Measurements from ENCODE around the gene SLC45A1. TPM values are rescaled to one million over a fixed set of nuclear protein-coding genes. Genes with fewer than 3 reads are reported as not detected.

Gene SLC45A1
- total RNA-seq, 1 donor from 2014 or later = 6.1 TPM

DNA sequence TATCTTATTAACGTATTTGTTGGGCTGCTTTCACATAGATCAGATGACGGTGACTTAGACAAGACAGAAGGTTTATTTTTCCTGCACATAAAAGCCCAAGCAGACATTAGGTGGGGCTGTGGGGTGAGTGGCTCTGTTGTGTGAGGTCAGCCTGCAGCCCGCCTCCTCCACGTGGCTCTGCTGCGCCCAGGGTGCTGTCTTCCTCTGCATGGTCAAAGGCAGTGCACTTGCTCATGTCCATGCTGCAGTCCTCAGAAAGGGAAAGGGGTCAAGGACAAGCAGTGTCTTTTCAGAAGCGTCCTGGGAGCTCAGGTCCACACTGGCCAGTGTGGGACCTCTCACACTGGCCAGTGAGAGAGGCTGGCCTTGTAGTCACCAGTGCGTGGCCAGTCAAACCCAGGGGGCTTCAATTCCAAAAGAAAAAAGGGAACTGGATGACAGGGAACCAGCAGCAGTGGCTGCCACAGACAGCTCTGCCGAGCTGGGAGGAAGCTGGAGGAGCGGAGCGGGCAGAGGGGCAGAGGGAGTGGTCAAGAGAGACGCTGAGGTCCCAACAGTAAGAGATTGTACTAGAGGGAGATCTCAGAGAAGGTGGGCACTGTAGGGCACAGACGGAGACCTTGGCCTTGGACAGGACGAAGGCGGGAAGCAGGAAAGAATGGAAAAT lies 35.9 kb upstream of the SLC45A1 start:
- no peaks in the 10 kb centered on the region for H3K36me3 Mint-ChIP-seq (ENCODE audit: unreplicated experiment)
- H3K4me3 Mint-ChIP-seq (ENCODE audit: unreplicated experiment) = no peak overlapping the region
- TF ChIP-seq, protein P1, sequence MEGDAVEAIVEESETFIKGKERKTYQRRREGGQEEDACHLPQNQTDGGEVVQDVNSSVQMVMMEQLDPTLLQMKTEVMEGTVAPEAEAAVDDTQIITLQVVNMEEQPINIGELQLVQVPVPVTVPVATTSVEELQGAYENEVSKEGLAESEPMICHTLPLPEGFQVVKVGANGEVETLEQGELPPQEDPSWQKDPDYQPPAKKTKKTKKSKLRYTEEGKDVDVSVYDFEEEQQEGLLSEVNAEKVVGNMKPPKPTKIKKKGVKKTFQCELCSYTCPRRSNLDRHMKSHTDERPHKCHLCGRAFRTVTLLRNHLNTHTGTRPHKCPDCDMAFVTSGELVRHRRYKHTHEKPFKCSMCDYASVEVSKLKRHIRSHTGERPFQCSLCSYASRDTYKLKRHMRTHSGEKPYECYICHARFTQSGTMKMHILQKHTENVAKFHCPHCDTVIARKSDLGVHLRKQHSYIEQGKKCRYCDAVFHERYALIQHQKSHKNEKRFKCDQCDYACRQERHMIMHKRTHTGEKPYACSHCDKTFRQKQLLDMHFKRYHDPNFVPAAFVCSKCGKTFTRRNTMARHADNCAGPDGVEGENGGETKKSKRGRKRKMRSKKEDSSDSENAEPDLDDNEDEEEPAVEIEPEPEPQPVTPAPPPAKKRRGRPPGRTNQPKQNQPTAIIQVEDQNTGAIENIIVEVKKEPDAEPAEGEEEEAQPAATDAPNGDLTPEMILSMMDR (IDR thresholded peaks at IDR 0.05; ENCODE audit: partially characterized antibody, unreplicated experiment) = no peak
- no peak for DNase-seq
- no peaks in the 10 kb centered on the region for H3K27me3 Mint-ChIP-seq (ENCODE audit: unreplicated experiment)
- H3K9me3 Mint-ChIP-seq (ENCODE audit: unreplicated experiment) = no peaks in the 10 kb centered on the region
- no peaks in the 10 kb centered on the region for H3K4me1 Mint-ChIP-seq (ENCODE audit: low read depth, unreplicated experiment)
- H3K27ac Mint-ChIP-seq (ENCODE audit: unreplicated experiment) = no peak overlapping the region

DNA sequence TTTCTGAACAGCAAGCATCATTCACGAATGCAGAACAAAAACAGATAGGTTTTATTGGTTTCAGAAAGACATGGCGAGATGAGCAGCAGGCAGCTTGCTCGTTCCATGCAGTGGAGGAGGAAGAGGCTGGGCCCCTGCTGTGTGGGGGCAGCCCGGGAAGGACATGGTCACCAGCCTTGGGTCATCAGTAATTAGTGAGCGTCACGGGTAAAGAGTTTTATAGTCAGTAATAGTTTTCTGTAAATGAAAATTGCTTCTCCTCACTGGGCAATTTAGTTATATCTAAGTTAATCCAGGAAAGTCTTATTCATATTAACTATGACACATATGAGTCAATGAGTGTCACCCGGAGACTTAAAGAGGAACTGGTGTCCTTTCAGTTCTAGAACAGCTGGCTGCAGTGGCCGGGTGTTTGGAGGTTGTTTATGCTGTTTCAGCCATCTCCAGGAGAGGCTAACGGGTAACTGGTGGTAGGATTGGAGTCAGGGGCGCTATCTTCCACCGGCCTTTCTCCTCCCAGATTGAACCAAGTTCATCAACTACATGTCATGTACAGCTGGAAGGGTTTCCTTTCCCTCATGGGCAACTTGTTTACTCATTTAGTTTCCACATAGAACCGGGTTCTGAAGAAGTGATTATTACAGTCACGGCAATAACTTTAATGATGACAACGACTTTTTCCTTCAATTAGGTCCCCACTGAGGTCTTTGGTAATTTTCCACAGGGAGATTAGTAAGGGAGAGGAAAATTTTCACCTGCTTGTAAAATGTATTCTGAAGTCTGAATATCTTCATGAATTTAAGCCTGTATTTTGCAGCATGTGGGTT lies 34.6 kb upstream of the SLC45A1 start:
- H3K27ac Mint-ChIP-seq (ENCODE audit: unreplicated experiment) = no peak overlapping the region
- no peaks in the 10 kb centered on the region for H3K4me1 Mint-ChIP-seq (ENCODE audit: low read depth, unreplicated experiment)
- DNase-seq = no peak
- no peak overlapping the region for H3K4me3 Mint-ChIP-seq (ENCODE audit: unreplicated experiment)
- no peaks in the 10 kb centered on the region for H3K36me3 Mint-ChIP-seq (ENCODE audit: unreplicated experiment)
- no peaks in the 10 kb centered on the region for H3K27me3 Mint-ChIP-seq (ENCODE audit: unreplicated experiment)
- no peaks in the 10 kb centered on the region for H3K9me3 Mint-ChIP-seq (ENCODE audit: unreplicated experiment)
- TF ChIP-seq, protein P1 (IDR thresholded peaks at IDR 0.05; ENCODE audit: partially characterized antibody, unreplicated experiment) = no peak

DNA sequence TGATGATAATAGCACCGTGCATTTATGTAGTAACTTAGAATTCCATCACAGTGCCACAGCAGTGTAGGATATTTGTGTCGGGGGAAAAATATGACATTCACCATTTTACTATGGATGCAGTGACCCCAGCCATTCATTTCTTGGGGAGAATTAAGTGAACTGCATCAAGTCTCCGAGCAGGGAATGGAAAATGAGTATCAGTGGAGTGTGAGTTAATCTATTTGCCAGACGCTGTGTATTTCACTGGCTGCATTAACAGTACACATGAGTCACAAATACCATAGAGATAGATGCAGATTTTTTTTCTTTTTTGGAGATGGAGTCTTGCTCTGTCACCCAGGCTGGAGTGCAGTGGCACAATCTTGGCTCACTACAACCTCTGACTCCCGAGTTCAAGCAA lies 33.8 kb upstream of the SLC45A1 start:
- Mint-ChIP-seq H3K27me3 (ENCODE audit: unreplicated experiment) (no peaks in the 10 kb centered on the region), H3K4me1 (ENCODE audit: low read depth, unreplicated experiment) (no peaks in the 10 kb centered on the region), H3K9me3 (ENCODE audit: unreplicated experiment) (no peaks in the 10 kb centered on the region), H3K36me3 (ENCODE audit: unreplicated experiment) (no peaks in the 10 kb centered on the region), H3K4me3 (ENCODE audit: unreplicated experiment) (no peak overlapping the region), H3K27ac (ENCODE audit: unreplicated experiment) (no peak overlapping the region)
- DNase-seq = no peak
- TF ChIP-seq, protein P1 (IDR thresholded peaks at IDR 0.05; ENCODE audit: partially characterized antibody, unreplicated experiment) = no peak

DNA sequence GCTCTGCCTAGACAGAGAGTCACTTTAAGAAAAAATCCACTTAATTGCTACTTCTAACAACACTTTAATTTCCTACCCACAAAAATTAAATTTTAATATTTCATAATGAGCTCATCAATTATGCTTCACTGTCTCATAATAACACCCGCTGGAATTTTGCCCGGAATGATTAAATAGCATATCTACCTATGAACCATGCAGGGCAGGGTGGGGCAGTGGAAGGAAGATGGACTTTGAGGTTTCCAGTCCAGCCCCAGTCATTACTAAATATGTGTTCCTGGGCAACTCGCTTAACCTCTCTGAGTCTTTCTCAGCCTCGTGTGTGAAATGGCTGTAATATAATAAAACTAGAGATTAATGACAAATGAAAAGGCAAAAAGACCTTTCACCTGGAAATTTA lies 32.8 kb upstream of the SLC45A1 start:
- Mint-ChIP-seq H3K4me1 (ENCODE audit: low read depth, unreplicated experiment) (no peaks in the 10 kb centered on the region), H3K27me3 (ENCODE audit: unreplicated experiment) (no peaks in the 10 kb centered on the region), H3K27ac (ENCODE audit: unreplicated experiment) (no peak overlapping the region), H3K36me3 (ENCODE audit: unreplicated experiment) (no peaks in the 10 kb centered on the region), H3K9me3 (ENCODE audit: unreplicated experiment) (no peaks in the 10 kb centered on the region), H3K4me3 (ENCODE audit: unreplicated experiment) (no peak overlapping the region)
- TF ChIP-seq, protein P1 (IDR thresholded peaks at IDR 0.05; ENCODE audit: partially characterized antibody, unreplicated experiment) = no peak
- DNase-seq = no peak

DNA sequence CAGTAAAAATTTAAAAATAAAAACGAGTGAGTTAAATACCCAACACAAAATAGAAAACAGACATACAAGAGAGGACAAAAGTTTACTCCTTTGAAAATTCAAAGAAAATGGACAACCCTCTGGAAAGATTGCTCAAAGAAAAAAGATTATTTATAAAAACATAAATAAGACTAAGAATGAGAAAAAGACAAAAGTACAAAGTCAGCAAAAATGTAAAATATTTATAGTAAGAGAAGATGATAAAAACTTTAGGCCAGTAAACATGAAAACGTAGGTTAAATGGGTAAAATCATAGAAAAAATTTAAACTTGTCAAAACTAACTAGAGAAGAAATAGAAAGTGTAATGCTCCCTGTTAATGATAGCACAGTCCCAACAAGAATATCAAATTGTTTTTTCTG lies 31.9 kb upstream of the SLC45A1 start:
- Mint-ChIP-seq H3K9me3 (ENCODE audit: unreplicated experiment) (no peaks in the 10 kb centered on the region), H3K4me1 (ENCODE audit: low read depth, unreplicated experiment) (no peaks in the 10 kb centered on the region), H3K4me3 (ENCODE audit: unreplicated experiment) (no peak overlapping the region), H3K36me3 (ENCODE audit: unreplicated experiment) (no peaks in the 10 kb centered on the region), H3K27ac (ENCODE audit: unreplicated experiment) (no peak overlapping the region), H3K27me3 (ENCODE audit: unreplicated experiment) (no peaks in the 10 kb centered on the region)
- no peak for DNase-seq
- TF ChIP-seq, protein P1 (IDR thresholded peaks at IDR 0.05; ENCODE audit: partially characterized antibody, unreplicated experiment) = no peak

Measured in glutamatergic neuron (in vitro differentiated cells).